NCI-H1092 treated with DMSO at 0.1 percent for 48 hours (cell line): Measurements from ENCODE around the gene CRYGS.
"Not testable (repeated sequence)": the region's sequence is repeated elsewhere in the genome, so short reads cannot be mapped to it uniquely, and the experiment has no call there.

Experiments
- DNase-seq: peaks from one replicate; lab custom pipeline; 2025; lab: John Stamatoyannopoulos, UW

CRYGS gene

DNA sequence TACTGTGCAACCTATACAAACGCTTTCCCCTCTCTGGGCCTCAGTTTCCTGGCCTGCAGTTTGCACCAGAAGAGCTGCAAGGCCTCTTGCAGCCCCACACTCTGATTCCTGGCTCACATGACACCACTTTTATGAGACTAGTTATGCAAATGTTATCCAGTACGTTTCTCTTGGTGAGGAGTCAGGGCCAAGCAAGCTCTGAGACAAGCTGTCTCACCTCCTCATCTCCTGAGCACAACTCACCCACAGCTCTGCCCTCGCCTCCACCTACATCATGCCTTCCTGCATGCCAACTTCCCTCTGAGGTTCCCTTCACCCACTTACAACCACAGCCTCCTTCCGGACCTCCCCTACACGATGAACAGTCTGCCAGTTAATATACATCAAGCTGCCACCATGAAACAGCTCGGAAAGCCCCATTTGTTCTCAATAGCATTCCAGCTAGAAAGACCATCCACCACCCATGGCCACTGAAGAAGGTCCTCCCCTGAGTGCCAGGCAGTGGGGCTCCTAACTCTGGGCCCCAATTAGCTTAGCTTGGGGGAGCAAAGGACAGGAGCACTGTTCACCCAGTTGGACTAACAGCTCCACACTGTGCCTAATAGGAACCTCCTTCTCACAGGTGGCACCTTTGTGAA, 25.0 kb downstream of the CRYGS start:
- no peak for DNase-seq

DNA sequence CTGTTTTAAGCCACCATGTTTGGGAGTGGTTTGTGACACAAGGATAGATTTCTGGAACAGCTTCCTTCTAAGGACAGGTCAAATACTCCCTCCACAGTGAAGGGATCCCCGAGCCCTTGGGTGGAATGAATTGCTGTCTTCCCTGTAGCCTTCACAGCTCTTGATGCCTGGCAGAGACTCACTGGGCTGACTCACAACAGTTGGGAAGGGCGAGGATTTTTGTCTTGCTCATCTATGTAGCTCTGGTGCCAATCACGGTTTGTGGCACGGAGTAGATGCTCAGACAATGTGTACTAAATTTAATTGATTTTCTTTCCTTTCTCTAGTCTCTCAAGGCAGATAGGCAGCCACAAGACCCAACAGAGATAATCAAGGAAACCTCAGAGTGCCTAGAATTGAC, 27.0 kb downstream of the CRYGS start:
- no peak for DNase-seq

DNA sequence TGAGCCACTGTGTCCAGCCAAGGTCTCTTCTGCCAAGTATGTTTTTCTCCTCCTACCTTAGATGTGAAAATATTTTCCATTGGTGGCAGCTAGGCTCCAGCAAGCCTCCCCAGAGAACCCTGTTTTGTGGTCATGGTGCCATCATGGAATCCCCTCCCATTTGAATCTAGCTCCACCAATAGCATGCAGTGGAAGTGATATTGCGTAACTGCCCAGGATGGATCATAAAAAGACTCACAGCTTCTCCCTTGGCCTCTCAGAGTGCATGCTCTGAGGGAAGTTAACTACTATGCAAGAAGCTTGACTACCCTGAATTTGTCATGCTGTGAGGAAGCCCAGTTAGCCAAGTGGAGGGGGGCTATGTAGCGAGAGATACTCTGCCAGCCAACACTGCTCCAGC, 27.5 kb downstream of the CRYGS start:
- no peak for DNase-seq

- DNase-seq, result no peak
Observed at GRCh38 chr3:186515125-186515524, 29.1 kb downstream of the CRYGS start.

GRCh38 chr3:186514296-186515002, 29.7 kb downstream of the CRYGS start:
- no peak for DNase-seq

DNA sequence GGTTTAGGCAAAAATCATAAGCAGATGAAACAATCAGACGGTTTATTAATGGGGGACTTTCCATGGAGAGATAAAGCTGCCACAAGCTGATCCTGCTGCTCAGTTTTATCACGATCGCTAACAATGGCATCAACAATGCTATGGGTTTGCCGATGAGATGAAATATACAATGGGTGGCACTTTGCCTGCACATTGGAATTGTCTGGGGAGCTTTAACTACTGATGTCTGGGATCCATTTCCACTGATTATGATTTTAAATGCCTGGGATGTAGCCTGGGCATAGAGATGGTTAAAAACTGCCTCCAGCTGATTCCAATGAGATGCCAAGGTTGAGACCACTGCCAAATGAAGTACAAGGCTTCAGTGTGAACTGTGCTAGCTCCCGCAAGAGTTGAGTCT, 30.8 kb downstream of the CRYGS start:
- no peak for DNase-seq

DNA sequence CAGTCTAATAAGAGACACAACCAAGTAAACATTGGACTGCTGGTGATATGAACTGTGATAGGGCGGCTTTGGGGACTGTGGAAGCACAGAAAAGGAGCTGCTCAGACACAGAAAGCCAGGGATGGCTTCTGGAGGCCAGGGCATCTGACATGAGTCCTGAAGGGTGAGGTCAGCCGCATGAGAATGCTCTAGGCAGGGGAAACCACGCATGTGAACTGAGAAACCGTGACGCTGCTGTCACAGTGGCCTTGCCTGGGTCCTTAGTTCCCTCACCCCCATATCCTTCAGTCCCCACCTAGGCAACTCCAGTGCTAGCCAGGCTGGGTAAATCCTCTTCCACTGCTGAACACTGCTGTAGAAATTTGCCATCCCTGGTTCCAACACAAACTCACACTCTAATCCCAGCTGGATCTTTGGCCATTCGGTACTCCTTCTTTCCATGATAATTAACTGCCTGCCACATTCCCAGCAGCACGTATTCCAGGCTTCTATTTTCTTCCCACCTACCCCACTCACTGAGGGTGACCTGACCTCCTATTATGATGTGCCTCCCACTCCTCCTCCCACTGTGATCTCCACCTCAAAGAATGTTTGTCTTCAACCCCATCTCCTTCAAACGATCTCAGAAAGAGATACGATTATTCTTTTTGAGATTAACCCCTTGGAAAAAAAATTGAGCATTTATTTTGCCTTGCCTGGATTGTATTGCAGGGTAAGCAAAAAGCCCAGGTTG, 31.4 kb downstream of the CRYGS start:
- DNase-seq, result no peak

GRCh38 chr3:186511702-186512101, 32.5 kb downstream of the CRYGS start:
- DNase-seq, result no peak

GRCh38 chr3:186511245-186511644, 32.9 kb downstream of the CRYGS start:
- DNase-seq, result no peak

- no peak for DNase-seq
Observed at GRCh38 chr3:186510374-186511079, 33.7 kb downstream of the CRYGS start.

- DNase-seq, result no peak
Observed at GRCh38 chr3:186509423-186509822, 34.8 kb downstream of the CRYGS start.

DNA sequence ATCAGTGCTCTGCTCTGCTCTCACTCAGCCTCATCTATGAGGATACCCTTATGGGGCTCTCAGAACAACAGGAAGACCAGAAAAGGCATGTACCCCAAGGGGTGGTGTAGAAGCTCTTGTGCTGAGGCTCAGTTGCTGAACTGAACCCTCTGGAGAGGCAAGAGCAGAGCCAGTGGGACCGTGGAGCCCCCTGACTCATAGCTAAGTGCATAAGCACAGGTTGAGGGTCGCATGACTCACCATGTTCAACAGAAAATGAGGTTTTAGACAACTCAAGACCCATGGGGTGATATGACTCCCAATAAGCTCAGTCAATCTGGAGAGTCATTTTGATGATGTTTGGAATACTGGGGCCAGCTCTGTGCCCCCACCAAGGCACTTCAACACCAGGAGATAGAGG, 37.3 kb downstream of the CRYGS start:
- DNase-seq, result no peak

DNA sequence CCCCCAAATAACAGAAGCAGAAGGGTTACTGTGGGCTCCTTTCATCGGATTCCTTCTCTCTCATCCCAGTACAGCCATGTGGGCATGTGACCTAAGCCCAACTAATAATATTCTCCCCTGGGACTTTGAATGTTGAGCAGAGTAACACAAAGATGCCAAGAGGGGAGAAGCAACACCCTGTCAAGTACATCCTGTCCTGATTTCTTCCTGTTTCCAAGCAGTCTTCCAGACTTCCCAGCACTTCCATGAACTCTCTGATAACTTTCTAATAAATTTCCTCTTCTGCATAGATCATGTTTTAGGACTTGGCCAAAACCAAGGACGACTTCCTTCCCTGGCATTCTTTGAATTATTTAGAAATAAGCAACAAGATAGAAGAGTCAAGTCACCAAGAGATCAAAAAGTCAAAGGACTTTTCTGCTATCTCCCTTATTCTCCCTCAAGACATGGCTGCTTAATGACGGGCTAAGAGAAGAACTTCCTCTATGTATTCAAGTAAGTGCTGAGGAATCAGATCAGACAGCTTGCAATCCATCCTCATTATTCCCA, 37.9 kb downstream of the CRYGS start:
- DNase-seq, result no peak

GRCh38 chr3:186502966-186503712, 41.0 kb downstream of the CRYGS start:
- no peak for DNase-seq

- no peak for DNase-seq
Observed at GRCh38 chr3:186502138-186502948, 41.8 kb downstream of the CRYGS start.

DNA sequence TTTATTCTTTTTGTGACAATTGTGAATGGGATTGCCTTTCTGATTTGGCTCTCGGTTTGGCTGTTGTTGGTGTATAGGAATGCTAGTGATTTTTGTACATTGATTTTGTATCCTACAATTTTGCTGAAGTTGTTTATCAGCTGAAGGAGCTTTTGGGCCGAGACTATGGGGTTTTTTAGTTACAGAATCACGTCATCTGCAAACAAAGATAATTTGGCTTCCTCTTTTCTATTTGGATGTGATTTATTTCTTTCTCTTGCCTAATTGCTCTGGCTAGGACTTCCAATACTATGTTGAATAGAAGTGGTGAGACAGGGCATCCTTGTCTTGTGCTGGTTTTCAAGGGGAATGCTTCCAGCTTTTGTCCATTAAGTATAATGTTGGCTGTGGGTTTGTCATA, 44.2 kb downstream of the CRYGS start:
- not testable (repeated sequence) for DNase-seq

DNA sequence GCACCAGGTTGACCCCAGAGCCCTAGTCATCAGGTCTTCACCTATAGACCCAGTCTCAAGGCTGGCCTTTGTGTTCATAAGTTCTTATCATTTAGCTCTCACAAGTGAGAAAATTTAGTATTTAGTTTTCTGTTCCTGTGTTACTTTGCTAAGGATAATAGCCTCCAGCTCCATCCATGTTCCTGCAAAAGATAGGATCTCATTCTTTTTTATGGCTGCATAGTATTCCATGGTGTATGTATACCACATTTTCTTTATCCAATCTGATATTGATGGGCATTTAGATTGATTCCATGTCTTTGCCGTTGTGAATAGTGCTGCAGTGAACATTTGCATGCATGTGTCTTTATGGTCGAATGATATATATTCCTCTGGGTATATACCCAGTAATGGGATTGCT, 46.2 kb downstream of the CRYGS start:
- not testable (repeated sequence) for DNase-seq

- DNase-seq, result no peak
Observed at GRCh38 chr3:186497608-186498007, 46.6 kb downstream of the CRYGS start.

DNA sequence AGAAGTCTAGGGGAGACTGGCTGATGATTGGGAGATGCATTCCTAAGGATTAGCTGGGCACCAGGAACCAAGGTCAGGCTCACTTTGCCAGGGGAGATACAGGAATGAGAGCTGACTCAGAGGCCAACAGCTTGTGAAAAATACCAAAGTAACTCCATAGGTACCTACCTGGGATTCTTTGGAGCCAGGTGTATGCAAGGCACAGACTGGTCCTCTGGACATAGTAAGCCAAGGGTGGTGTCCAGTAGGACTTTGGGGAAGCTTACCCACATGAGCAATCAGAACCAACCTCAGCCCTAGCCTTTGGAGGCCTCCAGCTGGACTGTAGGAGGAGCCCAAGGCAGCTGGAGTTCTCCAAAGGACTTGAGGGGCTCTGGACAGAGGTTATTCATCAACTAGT, 47.5 kb downstream of the CRYGS start:
- no peak for DNase-seq

- DNase-seq, result no peak
Observed at GRCh38 chr3:186496016-186496415, 48.2 kb downstream of the CRYGS start.
